WTC11 (cell line): ENCODE measurements around the gene ZNF407. TPM values are rescaled to one million over a fixed set of nuclear protein-coding genes. Genes with fewer than 3 reads are reported as not detected.

Experiments used
- ATAC-seq: fragments of 200-7000 bp; cut with Tn5 transposase; 2 replicates; pipeline ENCODE4 v1.10.0; 2021; ENCODE audit warnings: mild to moderate bottlenecking, moderate library complexity
- CTCF ChIA-PET: fragments of 300-600 bp; sonication (Branson Sonifier 250); formaldehyde crosslinking; loops from one replicate; lab custom pipeline; 2021; ENCODE audit warnings: antibody characterized with exemption; lab: Charles Lee
- POLR2A ChIA-PET: fragments of 350-600 bp; sonication (Branson Sonifier 250); formaldehyde crosslinking; loops from one replicate; lab custom pipeline; 2021; ENCODE audit warnings: antibody characterized with exemption; lab: Charles Lee
- DNase-seq: peaks from one replicate; pipeline ENCODE4 v3.0.0; 2021; ENCODE audit warnings: low spot score
- H3K27ac Mint-ChIP-seq: 2 replicates; pipeline ENCODE4 v1.8.0; 2021; ENCODE audit warnings: mixed read lengths
- H3K27me3 Mint-ChIP-seq: 2 replicates; pipeline ENCODE4 v1.8.0; 2021; ENCODE audit warnings: low read depth, mild to moderate bottlenecking, moderate library complexity, mixed read lengths
- H3K36me3 Mint-ChIP-seq: 2 replicates; pipeline ENCODE4 v1.8.0; 2021; ENCODE audit warnings: mixed read lengths
- H3K4me1 Mint-ChIP-seq: 2 replicates; pipeline ENCODE4 v1.8.0; 2022; ENCODE audit warnings: mixed read lengths
- H3K4me3 Mint-ChIP-seq: 2 replicates; pipeline ENCODE4 v1.8.0; 2021; ENCODE audit warnings: mild to moderate bottlenecking, moderate library complexity, mixed read lengths
- H3K9me3 Mint-ChIP-seq: 2 replicates; pipeline ENCODE4 v1.8.0; 2021; ENCODE audit warnings: mixed read lengths
- AR ChIP-seq: fragments of 250-450 bp; sonication (Bioruptor Pico); IDR thresholded peaks from 2 replicates; pipeline ENCODE4 v1.9.0; 2021; ENCODE audit warnings: mild to moderate bottlenecking
- CREB1 ChIP-seq: sonication (generic); formaldehyde crosslinking; IDR thresholded peaks from 2 replicates; pipeline ENCODE4 v1.8.0; 2023; ENCODE audit warnings: mild to moderate bottlenecking, missing genetic modification reagents
- ETV6 ChIP-seq: sonication (generic); formaldehyde crosslinking; IDR thresholded peaks from 2 replicates; pipeline ENCODE4 v1.8.1; 2022; ENCODE audit warnings: mild to moderate bottlenecking, missing genetic modification reagents
- FOXP4 ChIP-seq: sonication (generic); formaldehyde crosslinking; IDR thresholded peaks from 2 replicates; pipeline ENCODE4 v1.8.0; 2022; ENCODE audit warnings: mild to moderate bottlenecking, missing genetic modification reagents
- HMGA2 ChIP-seq: fragments of 250-450 bp; sonication (Bioruptor Pico); IDR thresholded peaks from 2 replicates; pipeline ENCODE4 v1.4.0; 2021; ENCODE audit warnings: mild to moderate bottlenecking, moderate library complexity
- MXD4 ChIP-seq: fragments of 250-450 bp; sonication (Bioruptor Pico); IDR thresholded peaks from 2 replicates; pipeline ENCODE4 v1.8.0; 2021; ENCODE audit warnings: mild to moderate bottlenecking, moderate library complexity, borderline replicate concordance
- NR3C1 ChIP-seq: sonication (generic); formaldehyde crosslinking; conservative IDR thresholded peaks from 2 replicates; pipeline ENCODE4 v1.8.1; 2023; ENCODE audit warnings: low read depth, mild to moderate bottlenecking, missing genetic modification reagents
- OVOL2 ChIP-seq: fragments of 250-450 bp; sonication (Bioruptor Pico); IDR thresholded peaks from 2 replicates; pipeline ENCODE4 v1.9.0; 2021; ENCODE audit warnings: mild to moderate bottlenecking, borderline replicate concordance
- SP1 ChIP-seq: sonication (generic); formaldehyde crosslinking; conservative IDR thresholded peaks from 2 replicates; pipeline ENCODE4 v1.8.1; 2022; ENCODE audit warnings: missing genetic modification reagents
- ZNF138 ChIP-seq: sonication (generic); formaldehyde crosslinking; conservative IDR thresholded peaks from 2 replicates; pipeline ENCODE4 v1.8.1; 2022; ENCODE audit warnings: mild to moderate bottlenecking, moderate library complexity, missing genetic modification reagents
- total RNA-seq: library from RNA; stranded (reverse); gene quantifications from 3 replicates; pipeline ENCODE4 v1.2.3, GENCODE V29; 2021
- TF ChIP-seq, protein P1 (sequence below): sonication (generic); formaldehyde crosslinking; conservative IDR thresholded peaks from 2 replicates; pipeline ENCODE4 v1.8.1; 2022; ENCODE audit warnings: mild to moderate bottlenecking, missing genetic modification reagents
- TF ChIP-seq, protein P2 (sequence below): sonication (generic); formaldehyde crosslinking; IDR thresholded peaks from 2 replicates; pipeline ENCODE4 v1.8.1; 2022; ENCODE audit warnings: low read depth, missing genetic modification reagents, borderline replicate concordance
- TF ChIP-seq, protein P3 (sequence below): fragments of 250-450 bp; sonication (Bioruptor Pico); conservative IDR thresholded peaks from 2 replicates; pipeline ENCODE4 v1.9.0; 2021; ENCODE audit warnings: mild to moderate bottlenecking
- TF ChIP-seq, protein P4 (sequence below): fragments of 250-450 bp; sonication (Bioruptor Pico); IDR thresholded peaks from 2 replicates; pipeline ENCODE4 v1.8.0; 2021; ENCODE audit warnings: mild to moderate bottlenecking
- TF ChIP-seq, protein P5 (sequence below): sonication (generic); formaldehyde crosslinking; IDR thresholded peaks from 2 replicates; pipeline ENCODE4 v1.8.1; 2022; ENCODE audit warnings: mild to moderate bottlenecking, missing genetic modification reagents, moderate library complexity, borderline replicate concordance

ZNF407 gene
- total RNA-seq, 1 experiment from 2014 or later: 6.5 TPM

DNA sequence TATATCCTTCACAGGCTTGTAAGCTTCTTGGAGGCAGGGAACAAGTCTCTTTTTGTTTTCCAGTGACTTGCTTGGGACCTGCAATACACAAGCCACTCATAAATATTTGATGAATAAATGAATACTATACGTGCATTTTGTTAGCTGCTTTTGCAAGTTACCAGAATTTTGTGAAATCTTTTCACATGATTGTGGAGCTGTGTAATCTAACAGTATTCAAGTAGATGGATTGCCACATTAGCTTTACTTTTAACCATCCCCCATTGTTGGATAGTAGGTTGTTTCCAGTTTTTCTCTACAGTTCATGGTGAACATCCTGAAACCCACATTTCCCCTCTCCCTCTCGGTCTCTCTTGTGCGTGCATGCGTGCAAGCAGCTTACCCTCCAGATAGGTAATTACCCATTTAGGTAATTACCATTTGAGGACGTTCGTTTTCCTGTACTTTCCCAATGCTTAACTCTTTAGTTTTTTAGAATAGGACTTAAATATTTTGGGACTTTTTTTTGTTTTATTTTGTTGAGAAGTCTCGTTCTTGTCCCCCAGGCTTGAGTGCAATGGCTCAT lies 12.5 kb downstream of the ZNF407 start:
- Mint-ChIP-seq H3K4me1 (no peaks in the 10 kb centered on the region), H3K4me3 (no peak overlapping the region), H3K27ac (no peak overlapping the region), H3K27me3 (no peaks in the 10 kb centered on the region), H3K9me3 (peaks cover 9% of the 10 kb centered on the region), H3K36me3 (no peaks in the 10 kb centered on the region; the same call in 1 of the 2 replicates)
- ChIA-PET CTCF (no interaction called here), POLR2A (no interaction called here)
- ATAC-seq (no peak), DNase-seq (no peak)
- TF ChIP-seq ZNF138 (no peak), HMGA2 (CRISPR knock-in tag) (no peak), FOXP4 (CRISPR knock-in tag) (no peak), CREB1 (CRISPR knock-in tag) (no peak), AR (CRISPR knock-in tag) (no peak), SP1 (no peak), OVOL2 (CRISPR knock-in tag) (no peak), NR3C1 (CRISPR knock-in tag) (no peak), MXD4 (CRISPR knock-in tag) (no peak), ETV6 (CRISPR knock-in tag) (no peak)
- TF ChIP-seq, protein P1, sequence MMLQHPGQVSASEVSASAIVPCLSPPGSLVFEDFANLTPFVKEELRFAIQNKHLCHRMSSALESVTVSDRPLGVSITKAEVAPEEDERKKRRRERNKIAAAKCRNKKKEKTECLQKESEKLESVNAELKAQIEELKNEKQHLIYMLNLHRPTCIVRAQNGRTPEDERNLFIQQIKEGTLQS (CRISPR knock-in tag): no peak
- TF ChIP-seq, protein P2, sequence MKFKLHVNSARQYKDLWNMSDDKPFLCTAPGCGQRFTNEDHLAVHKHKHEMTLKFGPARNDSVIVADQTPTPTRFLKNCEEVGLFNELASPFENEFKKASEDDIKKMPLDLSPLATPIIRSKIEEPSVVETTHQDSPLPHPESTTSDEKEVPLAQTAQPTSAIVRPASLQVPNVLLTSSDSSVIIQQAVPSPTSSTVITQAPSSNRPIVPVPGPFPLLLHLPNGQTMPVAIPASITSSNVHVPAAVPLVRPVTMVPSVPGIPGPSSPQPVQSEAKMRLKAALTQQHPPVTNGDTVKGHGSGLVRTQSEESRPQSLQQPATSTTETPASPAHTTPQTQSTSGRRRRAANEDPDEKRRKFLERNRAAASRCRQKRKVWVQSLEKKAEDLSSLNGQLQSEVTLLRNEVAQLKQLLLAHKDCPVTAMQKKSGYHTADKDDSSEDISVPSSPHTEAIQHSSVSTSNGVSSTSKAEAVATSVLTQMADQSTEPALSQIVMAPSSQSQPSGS (CRISPR knock-in tag): no peak
- TF ChIP-seq, protein P3, sequence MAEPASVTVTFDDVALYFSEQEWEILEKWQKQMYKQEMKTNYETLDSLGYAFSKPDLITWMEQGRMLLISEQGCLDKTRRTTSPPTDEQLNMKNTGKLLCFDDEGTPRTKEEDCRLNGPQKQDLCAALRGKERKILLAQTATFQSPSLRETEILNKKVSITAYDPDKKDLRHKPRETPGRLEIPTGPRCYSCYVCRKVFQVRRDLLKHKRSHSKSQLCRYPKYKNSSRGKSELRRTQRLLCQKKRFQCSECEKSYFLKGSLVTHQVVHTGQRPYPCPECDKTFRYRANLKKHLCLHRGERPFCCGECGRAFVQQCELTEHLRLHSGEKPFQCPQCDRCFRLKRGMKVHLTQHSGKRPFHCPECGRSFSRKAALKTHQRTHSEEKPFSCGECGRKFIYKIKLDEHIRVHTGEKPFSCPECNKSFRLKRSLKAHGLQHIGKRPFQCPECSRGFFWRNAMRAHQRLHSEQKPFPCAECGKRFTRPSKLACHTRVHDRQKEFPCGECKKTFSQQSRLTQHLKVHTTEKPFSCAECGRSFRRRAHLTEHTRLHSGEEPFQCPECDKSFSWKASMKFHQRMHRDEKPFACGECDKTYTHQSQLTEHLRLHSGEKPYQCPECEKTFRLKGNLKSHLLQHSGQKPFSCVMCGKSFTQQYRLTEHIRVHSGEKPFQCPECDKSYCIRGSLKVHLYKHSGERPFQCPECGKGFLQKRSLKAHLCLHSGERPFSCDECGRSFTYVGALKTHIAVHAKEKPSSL: no peak
- TF ChIP-seq, protein P4, sequence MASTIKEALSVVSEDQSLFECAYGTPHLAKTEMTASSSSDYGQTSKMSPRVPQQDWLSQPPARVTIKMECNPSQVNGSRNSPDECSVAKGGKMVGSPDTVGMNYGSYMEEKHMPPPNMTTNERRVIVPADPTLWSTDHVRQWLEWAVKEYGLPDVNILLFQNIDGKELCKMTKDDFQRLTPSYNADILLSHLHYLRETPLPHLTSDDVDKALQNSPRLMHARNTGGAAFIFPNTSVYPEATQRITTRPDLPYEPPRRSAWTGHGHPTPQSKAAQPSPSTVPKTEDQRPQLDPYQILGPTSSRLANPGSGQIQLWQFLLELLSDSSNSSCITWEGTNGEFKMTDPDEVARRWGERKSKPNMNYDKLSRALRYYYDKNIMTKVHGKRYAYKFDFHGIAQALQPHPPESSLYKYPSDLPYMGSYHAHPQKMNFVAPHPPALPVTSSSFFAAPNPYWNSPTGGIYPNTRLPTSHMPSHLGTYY (CRISPR knock-in tag): no peak
- TF ChIP-seq, protein P5, sequence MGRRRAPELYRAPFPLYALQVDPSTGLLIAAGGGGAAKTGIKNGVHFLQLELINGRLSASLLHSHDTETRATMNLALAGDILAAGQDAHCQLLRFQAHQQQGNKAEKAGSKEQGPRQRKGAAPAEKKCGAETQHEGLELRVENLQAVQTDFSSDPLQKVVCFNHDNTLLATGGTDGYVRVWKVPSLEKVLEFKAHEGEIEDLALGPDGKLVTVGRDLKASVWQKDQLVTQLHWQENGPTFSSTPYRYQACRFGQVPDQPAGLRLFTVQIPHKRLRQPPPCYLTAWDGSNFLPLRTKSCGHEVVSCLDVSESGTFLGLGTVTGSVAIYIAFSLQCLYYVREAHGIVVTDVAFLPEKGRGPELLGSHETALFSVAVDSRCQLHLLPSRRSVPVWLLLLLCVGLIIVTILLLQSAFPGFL (CRISPR knock-in tag): no peak
